Neural progenitor cell (in vitro differentiated cells): ENCODE data around the gene GABRA5. TPM values are rescaled to one million over a fixed set of nuclear protein-coding genes. Genes with fewer than 3 reads are reported as not detected.

Source experiments
- DNase-seq: peaks from one replicate; pipeline ENCODE4 v3.0.0-alpha.2; 2016; ENCODE audit warnings: low spot score
- H2AFZ ChIP-seq: fragments of 200-600 bp; sonication (generic); replicated peaks from 2 replicates; pipeline ENCODE4 v1.6.1; 2016; ENCODE audit warnings: antibody characterized with exemption
- H3F3A ChIP-seq: fragments of 200-600 bp; sonication (generic); 2 replicates; pipeline ENCODE4 v1.6.1; 2016; ENCODE audit warnings: antibody characterized with exemption, low read depth
- H3K27ac ChIP-seq: fragments of 200-600 bp; sonication (generic); 2 replicates; pipeline ENCODE4 v1.5.1; 2016; ENCODE audit warnings: mild to moderate bottlenecking
- H3K27me3 ChIP-seq: fragments of 200-600 bp; sonication (generic); 2 replicates; pipeline ENCODE4 v1.6.1; 2016; ENCODE audit warnings: mild to moderate bottlenecking, moderate library complexity
- H3K36me3 ChIP-seq: fragments of 200-600 bp; sonication (generic); 2 replicates; pipeline ENCODE4 v1.5.1; 2016
- H3K4me1 ChIP-seq: fragments of 200-600 bp; sonication (generic); 2 replicates; pipeline ENCODE4 v1.6.1; 2016; ENCODE audit warnings: mixed run types
- H3K4me2 ChIP-seq: fragments of 200-600 bp; sonication (generic); 2 replicates; pipeline ENCODE4 v1.6.1; 2016
- H3K4me3 ChIP-seq: fragments of 200-600 bp; sonication (generic); 2 replicates; pipeline ENCODE4 v1.5.1; 2016
- H3K79me2 ChIP-seq: fragments of 200-600 bp; sonication (generic); 2 replicates; pipeline ENCODE4 v1.6.1; 2016; ENCODE audit warnings: low read depth
- H3K9ac ChIP-seq: fragments of 200-600 bp; sonication (generic); 2 replicates; pipeline ENCODE4 v1.6.1; 2016
- H3K9me3 ChIP-seq: fragments of 200-600 bp; sonication (generic); 2 replicates; pipeline ENCODE4 v1.5.1; 2016; ENCODE audit warnings: low read depth
- H4K20me1 ChIP-seq: fragments of 200-600 bp; sonication (generic); 2 replicates; pipeline ENCODE4 v1.6.1; 2016; ENCODE audit warnings: low read depth
- H3K27ac Mint-ChIP-seq: 3 replicates; pipeline ENCODE4 v1.8.0; 2021; ENCODE audit warnings: mixed read lengths
- H3K27me3 Mint-ChIP-seq: 2 replicates; pipeline ENCODE4 v1.8.0; 2022; ENCODE audit warnings: low read depth, mild to moderate bottlenecking, inconsistent platforms, moderate library complexity, mixed read lengths; ENCODE audit not compliant: insufficient read depth
- H3K36me3 Mint-ChIP-seq: 3 replicates; pipeline ENCODE4 v1.8.0; 2021; ENCODE audit warnings: mixed read lengths
- H3K4me1 Mint-ChIP-seq: 3 replicates; pipeline ENCODE4 v1.8.0; 2021; ENCODE audit warnings: mixed read lengths
- H3K4me3 Mint-ChIP-seq: 3 replicates; pipeline ENCODE4 v1.8.0; 2021; ENCODE audit warnings: mild to moderate bottlenecking, moderate library complexity, mixed read lengths
- H3K9me3 Mint-ChIP-seq: 3 replicates; pipeline ENCODE4 v1.8.0; 2020; ENCODE audit warnings: mixed read lengths
- CTCF ChIP-seq: fragments of 200-600 bp; sonication (generic); IDR thresholded peaks from 2 replicates; pipeline ENCODE4 v1.5.1; 2017; ENCODE audit warnings: antibody characterized with exemption, mild to moderate bottlenecking
- EZH2 ChIP-seq: fragments of 200-600 bp; sonication (generic); IDR thresholded peaks from 2 replicates; pipeline ENCODE4 v1.6.1; 2017; ENCODE audit warnings: antibody characterized with exemption, mild to moderate bottlenecking, moderate library complexity
- EZH2phosphoT487 ChIP-seq: fragments of 200-600 bp; sonication (generic); IDR thresholded peaks from 2 replicates; pipeline ENCODE4 v1.6.1; 2017; ENCODE audit warnings: antibody characterized with exemption
- total RNA-seq: library from RNA; depleted of rRNA; stranded (reverse); fragments of >200 nt; gene quantifications from 2 replicates; pipeline ENCODE4 v1.2.3, GENCODE V29; 2015; ENCODE audit warnings: low replicate concordance

GABRA5 gene
- total RNA-seq, 1 donor from 2014 or later, result 3.0 TPM

GRCh38 chr15:26926081-26926480 lies 59.2 kb downstream of the GABRA5 start:
- no peaks in the 10 kb centered on the region for H3K27me3 ChIP-seq
- H3K36me3 Mint-ChIP-seq, result no peaks in the 10 kb centered on the region
- no peaks in the 10 kb centered on the region for H3K9me3 ChIP-seq
- no peak overlapping the region for H3K27ac Mint-ChIP-seq
- no peak overlapping the region for H2AFZ ChIP-seq
- DNase-seq, result no peak
- H4K20me1 ChIP-seq, result no peaks in the 10 kb centered on the region
- no peak overlapping the region for H3K4me3 ChIP-seq
- no peak overlapping the region for H3K4me3 Mint-ChIP-seq
- H3K4me1 ChIP-seq, result peaks cover 16% of the 10 kb centered on the region
- no peak overlapping the region for H3K4me2 ChIP-seq
- H3K4me1 Mint-ChIP-seq, result no peaks in the 10 kb centered on the region
- TF ChIP-seq EZH2phosphoT487 (no peak), CTCF (no peak), EZH2 (no peak)
- H3K79me2 ChIP-seq, result no peaks in the 10 kb centered on the region
- H3F3A ChIP-seq, result no peaks in the 10 kb centered on the region
- no peak overlapping the region for H3K27ac ChIP-seq
- peaks cover 2% of the 10 kb centered on the region for H3K9me3 Mint-ChIP-seq
- no peaks in the 10 kb centered on the region for H3K36me3 ChIP-seq
- H3K27me3 Mint-ChIP-seq, result peaks cover 3% of the 10 kb centered on the region
- H3K9ac ChIP-seq, result no peak overlapping the region

- Histone ChIP-seq H3K9ac (no peak overlapping the region), H3F3A (no peaks in the 10 kb centered on the region), H3K9me3 (no peaks in the 10 kb centered on the region), H3K4me3 (no peak overlapping the region), H2AFZ (no peak overlapping the region), H3K4me1 (peaks cover 16% of the 10 kb centered on the region), H3K79me2 (no peaks in the 10 kb centered on the region), H3K4me2 (peak overlapping the region; percentile 45), H4K20me1 (no peaks in the 10 kb centered on the region), H3K36me3 (no peaks in the 10 kb centered on the region), H3K27ac (no peak overlapping the region), H3K27me3 (no peaks in the 10 kb centered on the region)
- Mint-ChIP-seq H3K27ac (no peak overlapping the region), H3K9me3 (peaks cover 2% of the 10 kb centered on the region), H3K36me3 (no peaks in the 10 kb centered on the region), H3K27me3 (peaks cover 3% of the 10 kb centered on the region), H3K4me3 (no peak overlapping the region), H3K4me1 (no peaks in the 10 kb centered on the region)
- TF ChIP-seq EZH2 (no peak), EZH2phosphoT487 (no peak), CTCF (no peak)
- no peak for DNase-seq
Measured at GRCh38 chr15:26928051-26928450, 61.2 kb downstream of the GABRA5 start.

GRCh38 chr15:26929588-26929987 lies 62.7 kb downstream of the GABRA5 start:
- no peaks in the 10 kb centered on the region for H4K20me1 ChIP-seq
- no peak for TF ChIP-seq EZH2phosphoT487
- no peak for TF ChIP-seq CTCF
- TF ChIP-seq EZH2, result no peak
- peaks cover 2% of the 10 kb centered on the region for H3K9me3 Mint-ChIP-seq
- H3K27ac ChIP-seq, result no peak overlapping the region
- H3K4me1 Mint-ChIP-seq, result no peaks in the 10 kb centered on the region
- H3K36me3 Mint-ChIP-seq, result no peaks in the 10 kb centered on the region
- H3K9me3 ChIP-seq, result no peaks in the 10 kb centered on the region
- H2AFZ ChIP-seq, result no peak overlapping the region
- peaks cover 3% of the 10 kb centered on the region for H3K27me3 Mint-ChIP-seq
- no peak overlapping the region for H3K4me3 Mint-ChIP-seq
- no peaks in the 10 kb centered on the region for H3K27me3 ChIP-seq
- H3K4me2 ChIP-seq, result no peak overlapping the region
- no peak overlapping the region for H3K4me3 ChIP-seq
- H3K79me2 ChIP-seq, result no peaks in the 10 kb centered on the region
- no peak overlapping the region for H3K9ac ChIP-seq
- no peaks in the 10 kb centered on the region for H3F3A ChIP-seq
- H3K27ac Mint-ChIP-seq, result no peak overlapping the region
- peaks cover 16% of the 10 kb centered on the region for H3K4me1 ChIP-seq
- DNase-seq, result no peak
- H3K36me3 ChIP-seq, result no peaks in the 10 kb centered on the region

- Mint-ChIP-seq H3K27me3 (peaks cover 4% of the 10 kb centered on the region), H3K4me1 (peaks cover 9% of the 10 kb centered on the region), H3K27ac (no peak overlapping the region), H3K9me3 (no peaks in the 10 kb centered on the region), H3K36me3 (no peaks in the 10 kb centered on the region), H3K4me3 (no peak overlapping the region)
- no peaks in the 10 kb centered on the region for H3F3A ChIP-seq
- TF ChIP-seq EZH2phosphoT487 (no peak), CTCF (no peak), EZH2 (no peak)
- no peak overlapping the region for H3K4me3 ChIP-seq
- no peaks in the 10 kb centered on the region for H3K4me1 ChIP-seq
- H3K4me2 ChIP-seq, result no peak overlapping the region
- no peaks in the 10 kb centered on the region for H3K27me3 ChIP-seq
- H3K27ac ChIP-seq, result no peak overlapping the region
- no peak overlapping the region for H2AFZ ChIP-seq
- no peaks in the 10 kb centered on the region for H3K79me2 ChIP-seq
- H4K20me1 ChIP-seq, result no peaks in the 10 kb centered on the region
- no peak for DNase-seq
- H3K36me3 ChIP-seq, result no peaks in the 10 kb centered on the region
- no peaks in the 10 kb centered on the region for H3K9me3 ChIP-seq
- no peak overlapping the region for H3K9ac ChIP-seq
Measured at GRCh38 chr15:26934848-26935247, 68.0 kb downstream of the GABRA5 start.
